Measurements from ENCODE around the gene EIF3D. TPM values are rescaled to one million over a fixed set of nuclear protein-coding genes. Genes with fewer than 3 reads are reported as not detected.
A peak's percentile ranks its signal among the peaks of the same experiment; 100 is the strongest.

EIF3D gene
- total and polyA plus RNA-seq, 2 of the 13 experiments (the other 11 are each of a cell fraction or from before 2014, with no cell fraction given): 118 to 274 TPM

DNA sequence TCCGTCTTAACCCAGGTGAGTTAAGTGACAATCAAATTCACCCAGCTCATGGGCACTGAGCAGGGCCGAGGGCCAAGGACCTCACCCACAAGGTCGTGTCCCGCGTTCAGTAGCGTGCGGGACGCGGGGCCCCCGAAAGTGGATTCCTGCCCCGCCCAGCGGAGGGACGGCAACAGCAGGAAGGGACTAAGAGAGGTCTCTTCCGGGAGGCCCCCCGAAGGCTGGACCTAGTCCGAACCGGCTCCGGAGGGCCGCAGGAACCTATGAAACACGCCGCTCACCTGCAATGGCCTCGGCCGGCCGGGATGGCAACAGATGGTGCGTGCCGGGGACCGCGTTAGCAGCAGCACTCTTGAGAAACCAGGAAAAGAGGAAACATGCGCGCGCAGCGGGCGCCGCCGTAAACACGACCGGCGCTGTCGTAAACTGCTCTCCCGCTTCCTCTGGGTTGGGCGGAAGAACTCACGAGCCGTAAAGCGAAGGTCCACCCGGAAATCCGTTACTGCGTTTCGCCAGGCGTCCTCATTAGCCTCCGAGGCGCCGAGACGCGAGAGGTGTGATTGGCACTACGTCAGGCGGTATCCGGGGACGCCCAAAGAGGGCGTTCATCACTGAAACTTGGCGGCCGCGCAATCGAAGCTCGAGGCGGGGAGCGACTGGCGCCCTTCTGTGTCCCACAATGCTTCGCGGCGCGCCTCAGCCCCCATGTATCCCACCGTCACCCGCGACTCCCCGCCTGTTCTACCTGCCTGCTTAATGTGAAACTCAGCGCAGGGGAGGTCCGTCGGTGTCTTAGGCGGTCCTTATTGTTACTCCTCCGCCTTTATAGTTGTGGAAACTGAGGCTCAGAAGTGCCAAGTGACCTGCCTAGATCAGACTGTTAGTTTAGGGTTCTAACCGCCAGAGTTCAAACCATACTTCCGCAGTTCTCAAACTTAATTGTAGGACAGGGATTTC is at the start of gene EIF3D (continued):
- TF ChIP-seq, protein P1, sequence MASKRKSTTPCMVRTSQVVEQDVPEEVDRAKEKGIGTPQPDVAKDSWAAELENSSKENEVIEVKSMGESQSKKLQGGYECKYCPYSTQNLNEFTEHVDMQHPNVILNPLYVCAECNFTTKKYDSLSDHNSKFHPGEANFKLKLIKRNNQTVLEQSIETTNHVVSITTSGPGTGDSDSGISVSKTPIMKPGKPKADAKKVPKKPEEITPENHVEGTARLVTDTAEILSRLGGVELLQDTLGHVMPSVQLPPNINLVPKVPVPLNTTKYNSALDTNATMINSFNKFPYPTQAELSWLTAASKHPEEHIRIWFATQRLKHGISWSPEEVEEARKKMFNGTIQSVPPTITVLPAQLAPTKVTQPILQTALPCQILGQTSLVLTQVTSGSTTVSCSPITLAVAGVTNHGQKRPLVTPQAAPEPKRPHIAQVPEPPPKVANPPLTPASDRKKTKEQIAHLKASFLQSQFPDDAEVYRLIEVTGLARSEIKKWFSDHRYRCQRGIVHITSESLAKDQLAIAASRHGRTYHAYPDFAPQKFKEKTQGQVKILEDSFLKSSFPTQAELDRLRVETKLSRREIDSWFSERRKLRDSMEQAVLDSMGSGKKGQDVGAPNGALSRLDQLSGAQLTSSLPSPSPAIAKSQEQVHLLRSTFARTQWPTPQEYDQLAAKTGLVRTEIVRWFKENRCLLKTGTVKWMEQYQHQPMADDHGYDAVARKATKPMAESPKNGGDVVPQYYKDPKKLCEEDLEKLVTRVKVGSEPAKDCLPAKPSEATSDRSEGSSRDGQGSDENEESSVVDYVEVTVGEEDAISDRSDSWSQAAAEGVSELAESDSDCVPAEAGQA (IDR thresholded peaks at IDR 0.05; ENCODE audit: low read depth): peak; percentile 75; the same call in 1 of the 2 replicates
- TF ChIP-seq, protein P1 (CRISPR knock-in tag; IDR thresholded peaks at IDR 0.05; ENCODE audit: borderline replicate concordance): peak; percentile 74; the same call in 1 of the 2 replicates
- no peak for TF ChIP-seq PCBP2 (optimal IDR thresholded peaks at IDR 0.05; ENCODE audit: low read depth, low read length, poor library complexity, severe bottlenecking)
- TF ChIP-seq ZNF121 (CRISPR knock-in tag; IDR thresholded peaks at IDR 0.05): no peak
- TF ChIP-seq, protein P2, sequence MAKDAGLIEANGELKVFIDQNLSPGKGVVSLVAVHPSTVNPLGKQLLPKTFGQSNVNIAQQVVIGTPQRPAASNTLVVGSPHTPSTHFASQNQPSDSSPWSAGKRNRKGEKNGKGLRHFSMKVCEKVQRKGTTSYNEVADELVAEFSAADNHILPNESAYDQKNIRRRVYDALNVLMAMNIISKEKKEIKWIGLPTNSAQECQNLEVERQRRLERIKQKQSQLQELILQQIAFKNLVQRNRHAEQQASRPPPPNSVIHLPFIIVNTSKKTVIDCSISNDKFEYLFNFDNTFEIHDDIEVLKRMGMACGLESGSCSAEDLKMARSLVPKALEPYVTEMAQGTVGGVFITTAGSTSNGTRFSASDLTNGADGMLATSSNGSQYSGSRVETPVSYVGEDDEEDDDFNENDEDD (CRISPR knock-in tag; IDR thresholded peaks at IDR 0.05; ENCODE audit: borderline replicate concordance): peak; percentile 92; the same call in 1 of the 2 replicates
- peak; percentile 88; the same call in 1 of the 2 replicates for TF ChIP-seq ZNF619 (CRISPR knock-in tag; IDR thresholded peaks at IDR 0.05)
- TF ChIP-seq, protein P3, sequence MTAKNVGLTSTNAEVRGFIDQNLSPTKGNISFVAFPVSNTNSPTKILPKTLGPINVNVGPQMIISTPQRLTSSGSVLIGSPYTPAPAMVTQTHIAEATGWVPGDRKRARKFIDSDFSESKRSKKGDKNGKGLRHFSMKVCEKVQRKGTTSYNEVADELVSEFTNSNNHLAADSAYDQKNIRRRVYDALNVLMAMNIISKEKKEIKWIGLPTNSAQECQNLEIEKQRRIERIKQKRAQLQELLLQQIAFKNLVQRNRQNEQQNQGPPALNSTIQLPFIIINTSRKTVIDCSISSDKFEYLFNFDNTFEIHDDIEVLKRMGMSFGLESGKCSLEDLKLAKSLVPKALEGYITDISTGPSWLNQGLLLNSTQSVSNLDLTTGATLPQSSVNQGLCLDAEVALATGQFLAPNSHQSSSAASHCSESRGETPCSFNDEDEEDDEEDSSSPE (CRISPR knock-in tag; IDR thresholded peaks at IDR 0.05): peak; percentile 88
- TF ChIP-seq NFE2L2 (IDR thresholded peaks at IDR 0.05; ENCODE audit: low read length): no peak
- peak; percentile 78; the same call in 1 of the 2 replicates for TF ChIP-seq ZNF766 (CRISPR knock-in tag; IDR thresholded peaks at IDR 0.05; ENCODE audit: borderline replicate concordance)
- TF ChIP-seq GATAD1 (CRISPR knock-in tag; IDR thresholded peaks at IDR 0.05): peak; percentile 98
- TF ChIP-seq, protein P4, sequence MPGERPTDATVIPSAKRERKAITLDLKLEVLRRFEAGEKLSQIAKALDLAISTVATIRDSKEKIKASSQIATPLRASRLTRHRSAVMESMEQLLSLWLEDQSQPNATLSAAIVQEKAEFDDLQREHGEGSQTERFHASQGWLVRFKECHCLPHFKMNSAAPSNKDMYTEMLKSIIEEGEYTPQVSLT (CRISPR knock-in tag; IDR thresholded peaks at IDR 0.05; ENCODE audit: borderline replicate concordance, low read depth): no peak; the same call in 1 of the 2 replicates
- no peak for TF ChIP-seq THYN1 (CRISPR knock-in tag; IDR thresholded peaks at IDR 0.05; ENCODE audit: borderline replicate concordance, low read depth)
- TF ChIP-seq ZNF570 (CRISPR knock-in tag; IDR thresholded peaks at IDR 0.05; ENCODE audit: borderline replicate concordance): no peak
- TF ChIP-seq REPIN1 (CRISPR knock-in tag; IDR thresholded peaks at IDR 0.05; ENCODE audit: borderline replicate concordance, low read depth): peak; percentile 70; the same call in 1 of the 2 replicates
- no peak for TF ChIP-seq ZSCAN30 (CRISPR knock-in tag; IDR thresholded peaks at IDR 0.05)
- no peak for TF ChIP-seq ZNF674 (CRISPR knock-in tag; IDR thresholded peaks at IDR 0.05; ENCODE audit: low read depth)
- TF ChIP-seq HOXA3 (CRISPR knock-in tag; IDR thresholded peaks at IDR 0.05): peak; percentile 95
- no peak for TF ChIP-seq CHD2 (IDR thresholded peaks at IDR 0.05; ENCODE audit: low read depth, low read length)
- TF ChIP-seq ZKSCAN1 (IDR thresholded peaks at IDR 0.05; ENCODE audit: low read length): no peak
- TF ChIP-seq ZNF782 (CRISPR knock-in tag; IDR thresholded peaks at IDR 0.05; ENCODE audit: borderline replicate concordance): 0 out of 2 replicates have a peak, but pooled peaks have one; percentile 37
